HL-60/S4 treated with phorbol 12-myristate 13-acetate at 8.2 ng/mL for 4 days and 3 days (cell line): Measurements from ENCODE around the gene OSTF1.

Experiments used
- in situ Hi-C: fragments of 300-500 bp; cut with MboI; formaldehyde crosslinking; loops from 2 replicates; pipeline ENCODE4 v1.15.0; 2022; ENCODE audit warnings: low sequenced_read_pairs

Gene OSTF1

GRCh38 chr9:75117564-75117963 lies 29.2 kb downstream of the OSTF1 start:
- in situ Hi-C loops: no loop called here

- in situ Hi-C loops: no loop called here
Measured at GRCh38 chr9:75120686-75121085, 32.4 kb downstream of the OSTF1 start.

GRCh38 chr9:75121914-75122558 lies 33.7 kb downstream of the OSTF1 start:
- in situ Hi-C loops: no loop called here

- in situ Hi-C loops: no loop called here
Measured at GRCh38 chr9:75123696-75124095, 35.4 kb downstream of the OSTF1 start.

- in situ Hi-C loops: no loop called here
Measured at GRCh38 chr9:75128535-75128934, 40.2 kb downstream of the OSTF1 start.

- in situ Hi-C loops: no loop called here
Measured at GRCh38 chr9:75130172-75130571, 41.9 kb downstream of the OSTF1 start.

GRCh38 chr9:75130621-75131230 lies 42.4 kb downstream of the OSTF1 start:
- in situ Hi-C loops: no loop called here

- in situ Hi-C loops: no loop called here
Measured at GRCh38 chr9:75131700-75132099, 43.4 kb downstream of the OSTF1 start.

GRCh38 chr9:75132244-75132643 lies 43.9 kb downstream of the OSTF1 start:
- in situ Hi-C loops: no loop called here

GRCh38 chr9:75133396-75133795 lies 45.1 kb downstream of the OSTF1 start:
- in situ Hi-C loops: no loop called here

GRCh38 chr9:75134495-75134894 lies 46.2 kb downstream of the OSTF1 start:
- in situ Hi-C loops: no loop called here

GRCh38 chr9:75138260-75139040 lies 50.1 kb downstream of the OSTF1 start:
- in situ Hi-C loops: no loop called here

GRCh38 chr9:75139201-75139600 lies 50.9 kb downstream of the OSTF1 start:
- in situ Hi-C loops: no loop called here

GRCh38 chr9:75140261-75140660 lies 51.9 kb downstream of the OSTF1 start:
- in situ Hi-C loops: no loop called here

GRCh38 chr9:75142202-75142601 lies 53.9 kb downstream of the OSTF1 start:
- in situ Hi-C loops: no loop called here

GRCh38 chr9:75146229-75146628 lies 57.9 kb downstream of the OSTF1 start:
- in situ Hi-C loops: no loop called here

- in situ Hi-C loops: no loop called here
Measured at GRCh38 chr9:75147638-75148037, 59.3 kb downstream of the OSTF1 start.

- in situ Hi-C loops: no loop called here
Measured at GRCh38 chr9:75148561-75148960, 60.2 kb downstream of the OSTF1 start.

- in situ Hi-C loops: no loop called here
Measured at GRCh38 chr9:75149841-75150241, 61.5 kb downstream of the OSTF1 start.

GRCh38 chr9:75150512-75150911 lies 62.2 kb downstream of the OSTF1 start:
- in situ Hi-C loops: no loop called here

- in situ Hi-C loops: no loop called here
Measured at GRCh38 chr9:75152416-75152815, 64.1 kb downstream of the OSTF1 start.

GRCh38 chr9:75156858-75157257 lies 68.5 kb downstream of the OSTF1 start:
- in situ Hi-C loops: no loop called here
